ENCODE data around the gene TEDC1.

The TEDC1 gene

GRCh38 chr14:105527381-105527825, 36.4 kb downstream of the TEDC1 start:
- DNase-seq, result no peak

GRCh38 chr14:105527826-105528585, 37.0 kb downstream of the TEDC1 start:
- DNase-seq, result peak; percentile 71

- no peak for DNase-seq
Measured at GRCh38 chr14:105528586-105529318, 37.7 kb downstream of the TEDC1 start.

- DNase-seq, result no peak
Measured at GRCh38 chr14:105529319-105529568, 38.2 kb downstream of the TEDC1 start.

GRCh38 chr14:105529569-105530284, 38.7 kb downstream of the TEDC1 start:
- no peak for DNase-seq

GRCh38 chr14:105530285-105531087, 39.4 kb downstream of the TEDC1 start:
- no peak for DNase-seq

GRCh38 chr14:105531088-105531893, 40.2 kb downstream of the TEDC1 start:
- DNase-seq, result no peak

GRCh38 chr14:105531894-105532623, 41.0 kb downstream of the TEDC1 start:
- no peak for DNase-seq

- DNase-seq, result peak; percentile 18
Measured at GRCh38 chr14:105532735-105533141, 41.7 kb downstream of the TEDC1 start.

GRCh38 chr14:105533391-105533790, 42.3 kb downstream of the TEDC1 start:
- no peak for DNase-seq

GRCh38 chr14:105533811-105534498, 42.9 kb downstream of the TEDC1 start:
- no peak for DNase-seq

- no peak for DNase-seq
Measured at GRCh38 chr14:105534586-105534985, 43.5 kb downstream of the TEDC1 start.

GRCh38 chr14:105536051-105536450, 45.0 kb downstream of the TEDC1 start:
- DNase-seq, result no peak

GRCh38 chr14:105536691-105537579, 45.9 kb downstream of the TEDC1 start:
- DNase-seq, result no peak

- DNase-seq, result peak; percentile 48
Measured at GRCh38 chr14:105537580-105538474, 46.8 kb downstream of the TEDC1 start.

- DNase-seq, result no peak
Measured at GRCh38 chr14:105538481-105539049, 47.5 kb downstream of the TEDC1 start.

- no peak for DNase-seq
Measured at GRCh38 chr14:105540811-105541210, 49.8 kb downstream of the TEDC1 start.

GRCh38 chr14:105541218-105541875, 50.3 kb downstream of the TEDC1 start:
- no peak for DNase-seq
